H1 (cell line): ENCODE measurements around the gene DXO. TPM values are rescaled to one million over a fixed set of nuclear protein-coding genes. Genes with fewer than 3 reads are reported as not detected.

Source experiments
- CTCF ChIA-PET: fragments of 300-600 bp; sonication (Branson Sonifier 250); formaldehyde crosslinking; loops from one replicate; lab custom pipeline; 2021; ENCODE audit not compliant: partially characterized antibody; lab: Charles Lee
- POLR2A ChIA-PET: fragments of 300-600 bp; sonication (Branson Sonifier 250); formaldehyde crosslinking; loops from one replicate; lab custom pipeline; 2021; ENCODE audit warnings: inconsistent platforms; ENCODE audit not compliant: partially characterized antibody; lab: Charles Lee
- DNase-seq, 2 experiments: peaks; one replicate each; pipeline versions ENCODE4 v3.0.0 to v3.0.0-alpha.2; 2010 to 2022; ENCODE audit warnings: low spot score in 2 of 2, low read depth in 1 of 2, mixed read lengths in 1 of 2
- FAIRE-seq: peaks from 2 replicates; lab custom pipeline; 2011; peaks lifted over from hg19 to GRCh38; lab: Jason Lieb, UNC
- H2AFZ ChIP-seq: 2 replicates; pipeline ENCODE4 v1.8.1; 2012; ENCODE audit warnings: low read length, inconsistent platforms
- H2AK5ac ChIP-seq: 2 replicates; pipeline ENCODE4 v1.6.1; 2013; ENCODE audit warnings: low read depth, low read length
- H2BK120ac ChIP-seq: replicated peaks from 2 replicates; pipeline ENCODE3; 2013; ENCODE audit warnings: low read depth, low read length, inconsistent platforms
- H2BK12ac ChIP-seq: 2 replicates; pipeline ENCODE4 v1.6.1; 2013; ENCODE audit warnings: low read depth, low read length
- H2BK15ac ChIP-seq: 2 replicates; pipeline ENCODE4 v1.6.1; 2013; ENCODE audit warnings: low read length
- H2BK20ac ChIP-seq: 2 replicates; pipeline ENCODE4 v1.6.1; 2013; ENCODE audit warnings: low read length
- H2BK5ac ChIP-seq: 2 replicates; pipeline ENCODE4 v1.6.1; 2013; ENCODE audit warnings: low read depth, low read length
- H3K14ac ChIP-seq: 2 replicates; pipeline ENCODE4 v1.6.1; 2013; ENCODE audit warnings: inconsistent platforms; ENCODE audit not compliant: insufficient read length
- H3K18ac ChIP-seq: 2 replicates; pipeline ENCODE4 v1.6.1; 2013; ENCODE audit warnings: low read length; ENCODE audit errors: extremely low read depth
- H3K23ac ChIP-seq: 2 replicates; pipeline ENCODE4 v1.6.1; 2013; ENCODE audit warnings: inconsistent platforms; ENCODE audit not compliant: insufficient read length
- H3K23me2 ChIP-seq: 2 replicates; pipeline ENCODE4 v1.6.1; 2013; ENCODE audit warnings: low read depth, low read length
- H3K27ac ChIP-seq: 2 replicates; pipeline ENCODE4 v1.6.1; 2011; ENCODE audit warnings: low read depth, low read length, inconsistent platforms
- H3K27me3 ChIP-seq, 4 experiments: replicated peaks in 1 of 4; 1 replicate in 1 of 4; 2 replicates in 3 of 4; pipeline versions ENCODE4 v1.6.1 to v1.8.1; 2011 to 2013; ENCODE audit warnings: low read length in 3 of 4, mild to moderate bottlenecking in 3 of 4, inconsistent platforms in 2 of 4, mixed read lengths in 2 of 4, moderate library complexity in 1 of 4; ENCODE audit not compliant: control insufficient read depth in 3 of 4, insufficient read depth in 3 of 4; ENCODE audit errors: extremely low read depth in 1 of 4
- H3K36me3 ChIP-seq, 4 experiments: 2 replicates each; pipeline versions ENCODE4 v1.6.1 to v1.8.1; 2011 to 2013; ENCODE audit warnings: mild to moderate bottlenecking in 4 of 4, low read length in 3 of 4, moderate library complexity in 2 of 4, control low read depth in 1 of 4, inconsistent platforms in 1 of 4; ENCODE audit not compliant: insufficient read depth in 4 of 4, control insufficient read depth in 2 of 4
- H3K4ac ChIP-seq: replicated peaks from 2 replicates; pipeline ENCODE3; 2013; ENCODE audit warnings: low read length, low read depth, mixed read lengths, inconsistent platforms; ENCODE audit not compliant: insufficient read length
- H3K4me1 ChIP-seq, 4 experiments: replicated peaks in 1 of 4; 1 replicate in 1 of 4; 2 replicates in 3 of 4; pipeline versions ENCODE4 v1.6.1 to v1.8.1; 2011 to 2013; ENCODE audit warnings: low read length in 3 of 4, inconsistent platforms in 2 of 4, mixed read lengths in 1 of 4; ENCODE audit not compliant: insufficient read depth in 4 of 4, control insufficient read depth in 3 of 4
- H3K4me2 ChIP-seq, 2 experiments: 2 replicates each; pipeline versions ENCODE4 v1.6.1 to v1.8.1; 2011 to 2013; ENCODE audit warnings: low read depth in 2 of 2, low read length in 2 of 2, control low read depth in 1 of 2, inconsistent platforms in 1 of 2, mild to moderate bottlenecking in 1 of 2; ENCODE audit not compliant: insufficient read depth in 1 of 2
- H3K4me3 ChIP-seq, 4 experiments: fragments of 200-600, 300-600 bp in 1 of 4; sonication (generic), shearing (Covaris generic), sonication (Bioruptor Twin) in 1 of 4; 2 replicates each; pipeline versions ENCODE4 v1.5.1 to v1.8.1; 2011 to 2016; ENCODE audit warnings: low read length in 4 of 4, low read depth in 3 of 4, control low read depth in 2 of 4, inconsistent platforms in 2 of 4, mild to moderate bottlenecking in 2 of 4, mixed read lengths in 1 of 4, moderate library complexity in 1 of 4; ENCODE audit not compliant: insufficient read depth in 2 of 4; ENCODE audit errors: extremely low read depth in 1 of 4
- H3K56ac ChIP-seq: replicated peaks from 2 replicates; pipeline ENCODE3; 2013; ENCODE audit warnings: low read depth, mild to moderate bottlenecking, mixed read lengths, low read length, inconsistent platforms; ENCODE audit not compliant: insufficient read length
- H3K79me1 ChIP-seq: 2 replicates; pipeline ENCODE4 v1.6.1; 2013; ENCODE audit warnings: low read depth, low read length, control low read depth
- H3K79me2 ChIP-seq, 2 experiments: 2 replicates each; pipeline versions ENCODE4 v1.6.1 to v1.8.1; 2012 to 2013; ENCODE audit warnings: low read length in 2 of 2, mild to moderate bottlenecking in 2 of 2, inconsistent platforms in 1 of 2; ENCODE audit not compliant: insufficient read depth in 2 of 2, control insufficient read depth in 1 of 2
- H3K9ac ChIP-seq, 4 experiments: replicated peaks in 1 of 4; 1 replicate in 1 of 4; 2 replicates in 3 of 4; pipeline versions ENCODE4 v1.6.1 to v1.8.1; 2011 to 2013; ENCODE audit warnings: low read depth in 3 of 4, low read length in 3 of 4, control low read depth in 2 of 4, mild to moderate bottlenecking in 2 of 4, moderate library complexity in 2 of 4, inconsistent platforms in 1 of 4; ENCODE audit errors: extremely low read depth in 1 of 4
- H3K9me3 ChIP-seq, 2 experiments: 2 replicates each; pipeline versions ENCODE4 v1.6.1 to v1.8.1; 2012 to 2013; ENCODE audit warnings: mild to moderate bottlenecking in 2 of 2, moderate library complexity in 2 of 2, control low read depth in 1 of 2, inconsistent platforms in 1 of 2, low read depth in 1 of 2, low read length in 1 of 2, mixed read lengths in 1 of 2; ENCODE audit not compliant: insufficient read depth in 2 of 2
- H4K20me1 ChIP-seq, 2 experiments: replicated peaks in 1 of 2; 2 replicates each; pipeline versions ENCODE3 to v1.8.1; 2011 to 2013; ENCODE audit warnings: inconsistent platforms in 2 of 2, low read length in 2 of 2, mild to moderate bottlenecking in 1 of 2; ENCODE audit not compliant: insufficient read depth in 2 of 2, control insufficient read depth in 1 of 2
- H4K5ac ChIP-seq: 2 replicates; pipeline ENCODE4 v1.6.1; 2013; ENCODE audit warnings: low read length, low read depth, mixed read lengths, inconsistent platforms; ENCODE audit not compliant: insufficient read length
- H4K8ac ChIP-seq: 2 replicates; pipeline ENCODE4 v1.8.0; 2013; ENCODE audit warnings: mild to moderate bottlenecking, moderate library complexity, low read length, inconsistent platforms; ENCODE audit not compliant: insufficient read depth; ENCODE audit errors: extremely low read depth
- H4K91ac ChIP-seq: replicated peaks from 2 replicates; pipeline ENCODE3; 2013; ENCODE audit warnings: low read length, mixed read lengths, inconsistent platforms; ENCODE audit not compliant: insufficient read length
- EP300 ChIP-seq, 2 experiments: IDR thresholded peaks; 1 replicate in 1 of 2; 2 replicates in 1 of 2; pipeline ENCODE4 v1.6.1; 2011 to 2012; ENCODE audit warnings: low read depth in 2 of 2, low read length in 2 of 2, mild to moderate bottlenecking in 2 of 2, borderline replicate concordance in 1 of 2, inconsistent platforms in 1 of 2, moderate library complexity in 1 of 2
- EZH2 ChIP-seq: fragments of 200-600 bp; sonication (generic); IDR thresholded peaks from 2 replicates; pipeline ENCODE4 v1.7.1; 2012; ENCODE audit warnings: low read depth, mild to moderate bottlenecking, moderate library complexity, low read length, inconsistent platforms; ENCODE audit not compliant: severe bottlenecking
- GTF2F1 ChIP-seq: IDR thresholded peaks from 2 replicates; pipeline ENCODE4 v1.6.1; 2012; ENCODE audit warnings: low read depth, low read length, improper control_type of control experiment, borderline replicate concordance
- KDM1A ChIP-seq: fragments of 200-600, 300-600 bp; sonication (generic); IDR thresholded peaks from 2 replicates; pipeline ENCODE4 v1.7.1; 2016; ENCODE audit warnings: mild to moderate bottlenecking, low read length, borderline replicate concordance
- RAD21 ChIP-seq, 2 experiments: IDR thresholded peaks in 1 of 2; conservative IDR thresholded peaks in 1 of 2; 2 replicates each; pipeline ENCODE4 v1.6.1; 2011; ENCODE audit warnings: low read depth in 2 of 2, low read length in 2 of 2, improper control_type of control experiment in 1 of 2, inconsistent platforms in 1 of 2, mild to moderate bottlenecking in 1 of 2, moderate library complexity in 1 of 2
- RNF2 ChIP-seq: fragments of 200-900, 300-1000 bp; sonication (generic); IDR thresholded peaks from 2 replicates; pipeline ENCODE4 v1.7.1; 2016; ENCODE audit warnings: borderline replicate concordance, low read depth, mild to moderate bottlenecking, antibody characterized with exemption, low read length; ENCODE audit not compliant: poor library complexity, severe bottlenecking; ENCODE audit errors: missing control alignments
- SIX5 ChIP-seq: IDR thresholded peaks from 2 replicates; pipeline ENCODE4 v1.6.1; 2011; ENCODE audit warnings: mild to moderate bottlenecking, low read depth, low read length
- SP2 ChIP-seq: IDR thresholded peaks from 2 replicates; pipeline ENCODE4 v1.6.1; 2012; ENCODE audit warnings: mild to moderate bottlenecking, low read length, inconsistent platforms
- SUZ12 ChIP-seq: fragments of 200-600 bp; sonication (generic); IDR thresholded peaks from 2 replicates; pipeline ENCODE4 v1.6.1; 2012; ENCODE audit warnings: mild to moderate bottlenecking, inconsistent platforms, low read length, moderate library complexity, mixed read lengths
- YY1 ChIP-seq: IDR thresholded peaks from 2 replicates; pipeline ENCODE4 v1.6.1; 2011; ENCODE audit warnings: low read depth, mild to moderate bottlenecking, low read length
- WGBS, 2 experiments: shearing (Covaris generic) in 1 of 2; methylation state at CpG; one replicate each; pipeline versions ENCODE4 v1.1.6 to v1.1.7; 2013 to 2015; ENCODE audit warnings: low lambda C conversion rate in 2 of 2, mixed read lengths in 2 of 2, inconsistent platforms in 1 of 2, low coverage in 1 of 2, missing lambda C conversion rate in 1 of 2; ENCODE audit not compliant: insufficient replicate concordance in 2 of 2, insufficient coverage in 1 of 2, insufficient read length in 1 of 2; ENCODE audit errors: extremely low coverage in 1 of 2, missing lambda C conversion rate in 1 of 2; 5-methylcytosine and 5-hydroxymethylcytosine counted together
- polyA plus RNA-seq, 7 experiments: library from polyadenylated mRNA; depleted of rRNA in 3 of 7; stranded (reverse) in 5 of 7; unstranded in 2 of 7; fragments of >200 nt in 5 of 7; fragments of 200-250 nt in 2 of 7; gene quantifications; 1 replicate in 5 of 7; 2 replicates in 1 of 7; 4 replicates in 1 of 7; pipeline versions ENCODE4 v1.2.1 to v1.2.3, GENCODE V29; 2011 to 2013; ENCODE audit warnings: missing spikeins in 2 of 7, mixed read lengths in 2 of 7
- total RNA-seq: library from RNA; stranded (reverse); fragmentation: NEBNext Ultra II Directional; extraction: Animal tissue kit (Norgen Biotek cat#: 25700); gene quantifications from 2 replicates; pipeline ENCODE4 v1.2.1, GENCODE V29; 2021
- TF ChIP-seq, protein P1 (sequence below): IDR thresholded peaks from 2 replicates; pipeline ENCODE4 v1.6.1; 2012; ENCODE audit warnings: low read length, inconsistent platforms

Gene DXO
- total and polyA plus RNA-seq, 2 of the 8 experiments (the other 6 are each of a cell fraction or from before 2014, with no cell fraction given), result 14.7 to 23.9 TPM

DNA sequence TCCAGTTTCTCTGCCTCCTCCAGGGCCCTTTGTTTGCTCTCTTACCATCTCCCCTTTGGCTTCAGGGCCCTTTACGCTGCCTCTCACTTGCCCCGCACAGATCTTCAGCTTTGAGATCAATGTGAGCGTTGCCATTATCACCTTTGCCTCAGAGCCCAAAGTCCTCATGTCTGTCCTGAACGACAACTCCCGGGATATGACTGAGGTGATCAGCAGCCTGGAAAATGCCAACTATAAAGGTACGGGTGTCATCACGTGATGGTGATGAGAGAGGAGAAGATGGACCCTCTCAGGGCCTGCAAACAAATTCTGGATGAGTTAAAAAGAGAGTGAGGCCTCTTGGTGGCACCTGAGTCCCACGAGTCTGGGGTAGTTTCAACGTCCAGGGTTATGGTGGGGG, 36.1 kb downstream of the DXO start:
- no peak overlapping the region for H4K91ac ChIP-seq
- no peaks in the 10 kb centered on the region for H3K79me2 ChIP-seq
- no peak overlapping the region for H4K5ac ChIP-seq
- H2BK12ac ChIP-seq, result no peak overlapping the region
- no peak overlapping the region for H2AK5ac ChIP-seq
- H3K4me1 ChIP-seq, result 0 out of 7 replicates have a peak, but pooled peaks cover 0 to 2% (median 0%) of the 10 kb centered on the region in 4 experiments
- no peak overlapping the region for H2AFZ ChIP-seq
- 86% methylated on average over 9 of the region's 9 CpGs; no CpG with 5 or more reads in 1 of the 2 experiments for WGBS, 2 experiments
- no peak overlapping the region for H2BK15ac ChIP-seq
- H3K9me3 ChIP-seq, result peaks cover 4 to 7% of the 10 kb centered on the region in 2 experiments; a peak in 1 of 4 replicates
- H3K27me3 ChIP-seq, result no peaks in the 10 kb centered on the region
- H2BK20ac ChIP-seq, result no peak overlapping the region
- no peak overlapping the region for H4K8ac ChIP-seq
- no peak overlapping the region for H3K4me2 ChIP-seq
- no peaks in the 10 kb centered on the region for H4K20me1 ChIP-seq
- no peak overlapping the region for H3K4ac ChIP-seq
- DNase-seq (no peak), FAIRE-seq (no peak)
- no peak overlapping the region for H3K14ac ChIP-seq
- no peak overlapping the region for H3K9ac ChIP-seq
- H2BK120ac ChIP-seq, result no peak overlapping the region
- TF ChIP-seq RNF2 (no peak), EP300 (IDR thresholded peaks at IDR 0.05; ENCODE audit: borderline replicate concordance in 1 of 2, low read depth in 2 of 2, low read length in 2 of 2) (no peak), YY1 (no peak), KDM1A (no peak), RAD21 (IDR thresholded peaks at IDR 0.05 in 1 of 2, conservative IDR thresholded peaks at IDR 0.05 in 1 of 2; ENCODE audit: low read depth in 2 of 2, low read length in 2 of 2) (no peak), SUZ12 (no peak), EZH2 (no peak), SIX5 (no peak), GTF2F1 (no peak), SP2 (no peak)
- TF ChIP-seq, protein P1, sequence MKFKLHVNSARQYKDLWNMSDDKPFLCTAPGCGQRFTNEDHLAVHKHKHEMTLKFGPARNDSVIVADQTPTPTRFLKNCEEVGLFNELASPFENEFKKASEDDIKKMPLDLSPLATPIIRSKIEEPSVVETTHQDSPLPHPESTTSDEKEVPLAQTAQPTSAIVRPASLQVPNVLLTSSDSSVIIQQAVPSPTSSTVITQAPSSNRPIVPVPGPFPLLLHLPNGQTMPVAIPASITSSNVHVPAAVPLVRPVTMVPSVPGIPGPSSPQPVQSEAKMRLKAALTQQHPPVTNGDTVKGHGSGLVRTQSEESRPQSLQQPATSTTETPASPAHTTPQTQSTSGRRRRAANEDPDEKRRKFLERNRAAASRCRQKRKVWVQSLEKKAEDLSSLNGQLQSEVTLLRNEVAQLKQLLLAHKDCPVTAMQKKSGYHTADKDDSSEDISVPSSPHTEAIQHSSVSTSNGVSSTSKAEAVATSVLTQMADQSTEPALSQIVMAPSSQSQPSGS, result no peak
- H3K4me3 ChIP-seq, result no peak overlapping the region
- H3K56ac ChIP-seq, result no peak overlapping the region
- no peak overlapping the region for H2BK5ac ChIP-seq
- CTCF ChIA-PET, result interaction anchor here (0.9 to 1.6 kb wide), 3 partner anchors 12 to 48 kb away, joined by 4 to 7 read pairs (median 7); no protein-coding TSS in a partner anchor
- H3K36me3 ChIP-seq, result no peaks in the 10 kb centered on the region
- no peak overlapping the region for H3K23ac ChIP-seq
- no peak overlapping the region for H3K27ac ChIP-seq
- no peak overlapping the region for H3K18ac ChIP-seq
- H3K23me2 ChIP-seq, result no peaks in the 10 kb centered on the region
- no peaks in the 10 kb centered on the region for H3K79me1 ChIP-seq
- POLR2A ChIA-PET, result interaction anchor here (0.9 to 1.4 kb wide), 2 partner anchors 12 to 287 kb away, joined by 3 to 5 read pairs; no protein-coding TSS in a partner anchor
